OCI-LY1 (cell line): ENCODE data around the gene C11orf91.

Experiments used
- H2AFZ ChIP-seq: fragments of 200-600 bp; sonication (generic), shearing (Covaris generic); 2 replicates; pipeline ENCODE4 v1.6.0; 2014; ENCODE audit warnings: antibody characterized with exemption, mild to moderate bottlenecking, low read length
- H3F3A ChIP-seq: fragments of 200-600 bp; sonication (generic), shearing (Covaris generic); 2 replicates; pipeline ENCODE4 v1.6.0; 2014; ENCODE audit warnings: mild to moderate bottlenecking, antibody characterized with exemption, low read length, moderate library complexity; ENCODE audit not compliant: insufficient read depth
- H3K27ac ChIP-seq: fragments of 200-600 bp; sonication (generic); 2 replicates; pipeline ENCODE4 v1.5.1; 2014; ENCODE audit warnings: low read length, mixed run types, mild to moderate bottlenecking, low read depth; ENCODE audit not compliant: poor library complexity, severe bottlenecking
- H3K27me3 ChIP-seq: fragments of 200-600 bp; sonication (generic); 2 replicates; pipeline ENCODE4 v1.6.0; 2014; ENCODE audit warnings: antibody characterized with exemption, mild to moderate bottlenecking, low read length, moderate library complexity; ENCODE audit not compliant: insufficient read depth
- H3K36me3 ChIP-seq: fragments of 200-600 bp; sonication (generic); 2 replicates; pipeline ENCODE4 v1.6.1; 2014; ENCODE audit warnings: mild to moderate bottlenecking, antibody characterized with exemption, low read length, moderate library complexity, mixed read lengths; ENCODE audit not compliant: insufficient read depth
- H3K4me1 ChIP-seq: fragments of 200-600 bp; sonication (generic); 2 replicates; pipeline ENCODE4 v1.5.1; 2014; ENCODE audit warnings: mild to moderate bottlenecking, low read length, moderate library complexity; ENCODE audit not compliant: insufficient read depth, severe bottlenecking
- H3K4me2 ChIP-seq: fragments of 200-600 bp; sonication (generic), shearing (Covaris generic); 2 replicates; pipeline ENCODE4 v1.6.1; 2014; ENCODE audit warnings: low read length
- H3K4me3 ChIP-seq: fragments of 200-600 bp; sonication (generic); 2 replicates; pipeline ENCODE4 v1.5.1; 2014; ENCODE audit warnings: low read length, low read depth, mild to moderate bottlenecking, mixed read lengths; ENCODE audit not compliant: poor library complexity, severe bottlenecking
- H3K79me2 ChIP-seq: fragments of 200-600 bp; shearing (Covaris generic); 2 replicates; pipeline ENCODE4 v1.6.1; 2016; ENCODE audit warnings: mixed run types, low read length, mixed read lengths; ENCODE audit not compliant: insufficient read depth
- H3K9ac ChIP-seq: fragments of 200-600 bp; sonication (generic), shearing (Covaris generic); 2 replicates; pipeline ENCODE4 v1.6.1; 2014; ENCODE audit warnings: mild to moderate bottlenecking, low read length, mixed read lengths
- H3K9me2 ChIP-seq: fragments of 200-600 bp; sonication (generic), shearing (Covaris generic); 2 replicates; pipeline ENCODE4 v1.6.1; 2014; ENCODE audit warnings: low read depth, mild to moderate bottlenecking, low read length, mixed read lengths
- H3K9me3 ChIP-seq: fragments of 200-600 bp; shearing (Covaris generic); 2 replicates; pipeline ENCODE4 v1.6.1; 2014; ENCODE audit warnings: low read length, mixed read lengths
- H4K20me1 ChIP-seq: fragments of 200-600 bp; sonication (generic), shearing (Covaris generic); 2 replicates; pipeline ENCODE4 v1.6.0; 2016; ENCODE audit warnings: mild to moderate bottlenecking, low read length; ENCODE audit not compliant: insufficient read depth
- EZH2 ChIP-seq: fragments of 200-600 bp; sonication (generic), shearing (Covaris generic); IDR thresholded peaks from 2 replicates; pipeline ENCODE4 v1.8.0; 2017; ENCODE audit warnings: borderline replicate concordance, mixed run types, mild to moderate bottlenecking, antibody characterized with exemption, low read length, moderate library complexity, mixed read lengths
- TF ChIP-seq, protein P1 (sequence below): fragments of 200-600 bp; sonication (generic), shearing (Covaris generic); IDR thresholded peaks from 2 replicates; pipeline ENCODE4 v1.5.1; 2017; ENCODE audit warnings: mild to moderate bottlenecking, antibody characterized with exemption, low read length, moderate library complexity, mixed read lengths

Gene C11orf91

GRCh38 chr11:33691066-33691864, 9.4 kb downstream of the C11orf91 start:
- Histone ChIP-seq H3K9ac (no peak overlapping the region), H3K4me1 (peaks cover 5% of the 10 kb centered on the region), H4K20me1 (no peaks in the 10 kb centered on the region), H3K9me2 (no peaks in the 10 kb centered on the region), H3K36me3 (no peaks in the 10 kb centered on the region), H3K27me3 (no peaks in the 10 kb centered on the region), H3K4me2 (no peak overlapping the region), H3F3A (no peaks in the 10 kb centered on the region), H3K4me3 (no peak overlapping the region), H2AFZ (no peak overlapping the region), H3K9me3 (no peaks in the 10 kb centered on the region), H3K27ac (no peak overlapping the region), H3K79me2 (no peaks in the 10 kb centered on the region)
- TF ChIP-seq, protein P1, sequence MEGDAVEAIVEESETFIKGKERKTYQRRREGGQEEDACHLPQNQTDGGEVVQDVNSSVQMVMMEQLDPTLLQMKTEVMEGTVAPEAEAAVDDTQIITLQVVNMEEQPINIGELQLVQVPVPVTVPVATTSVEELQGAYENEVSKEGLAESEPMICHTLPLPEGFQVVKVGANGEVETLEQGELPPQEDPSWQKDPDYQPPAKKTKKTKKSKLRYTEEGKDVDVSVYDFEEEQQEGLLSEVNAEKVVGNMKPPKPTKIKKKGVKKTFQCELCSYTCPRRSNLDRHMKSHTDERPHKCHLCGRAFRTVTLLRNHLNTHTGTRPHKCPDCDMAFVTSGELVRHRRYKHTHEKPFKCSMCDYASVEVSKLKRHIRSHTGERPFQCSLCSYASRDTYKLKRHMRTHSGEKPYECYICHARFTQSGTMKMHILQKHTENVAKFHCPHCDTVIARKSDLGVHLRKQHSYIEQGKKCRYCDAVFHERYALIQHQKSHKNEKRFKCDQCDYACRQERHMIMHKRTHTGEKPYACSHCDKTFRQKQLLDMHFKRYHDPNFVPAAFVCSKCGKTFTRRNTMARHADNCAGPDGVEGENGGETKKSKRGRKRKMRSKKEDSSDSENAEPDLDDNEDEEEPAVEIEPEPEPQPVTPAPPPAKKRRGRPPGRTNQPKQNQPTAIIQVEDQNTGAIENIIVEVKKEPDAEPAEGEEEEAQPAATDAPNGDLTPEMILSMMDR = no peak
- no peak for TF ChIP-seq EZH2

GRCh38 chr11:33690290-33691065, 10.1 kb downstream of the C11orf91 start:
- Histone ChIP-seq H3K9me3 (no peaks in the 10 kb centered on the region), H3K9me2 (no peaks in the 10 kb centered on the region), H2AFZ (no peak overlapping the region), H3K27ac (no peak overlapping the region), H3K27me3 (no peaks in the 10 kb centered on the region), H3K4me1 (peaks cover 2% of the 10 kb centered on the region), H3K79me2 (no peaks in the 10 kb centered on the region), H3K4me2 (no peak overlapping the region), H3K9ac (no peak overlapping the region), H3F3A (no peaks in the 10 kb centered on the region), H3K36me3 (no peaks in the 10 kb centered on the region), H4K20me1 (no peaks in the 10 kb centered on the region), H3K4me3 (no peak overlapping the region)
- TF ChIP-seq, protein P1 = no peak
- TF ChIP-seq EZH2 = no peak

GRCh38 chr11:33689501-33689900, 11.1 kb downstream of the C11orf91 start:
- no peak overlapping the region for H3K27ac ChIP-seq
- H3K79me2 ChIP-seq = no peaks in the 10 kb centered on the region
- no peaks in the 10 kb centered on the region for H3K27me3 ChIP-seq
- no peaks in the 10 kb centered on the region for H3K9me2 ChIP-seq
- H3K36me3 ChIP-seq = no peaks in the 10 kb centered on the region
- TF ChIP-seq, protein P1 = no peak
- TF ChIP-seq EZH2 = no peak
- H3K4me3 ChIP-seq = no peak overlapping the region
- no peak overlapping the region for H2AFZ ChIP-seq
- H3K4me1 ChIP-seq = no peaks in the 10 kb centered on the region
- no peak overlapping the region for H3K4me2 ChIP-seq
- H4K20me1 ChIP-seq = no peaks in the 10 kb centered on the region
- H3K9ac ChIP-seq = no peak overlapping the region
- no peaks in the 10 kb centered on the region for H3F3A ChIP-seq
- no peaks in the 10 kb centered on the region for H3K9me3 ChIP-seq
